WERI-Rb-1 (cell line): Measurements from ENCODE around the gene CERS5.
A peak's percentile ranks its signal among the peaks of the same experiment; 100 is the strongest.

ENCODE experiments used
- DNase-seq: peaks from one replicate; pipeline ENCODE4 v3.0.0-alpha.2; 2020
- H3K27ac ChIP-seq: fragments of 250-450 bp; sonication (Bioruptor Pico); 2 replicates; pipeline ENCODE4 v1.5.1; 2020; ENCODE audit warnings: mild to moderate bottlenecking, moderate library complexity
- H3K27me3 ChIP-seq: fragments of 250-450 bp; sonication (Bioruptor Pico); 2 replicates; pipeline ENCODE4 v1.5.1; 2021; ENCODE audit warnings: mild to moderate bottlenecking, low read depth, moderate library complexity; ENCODE audit not compliant: insufficient read depth, severe bottlenecking
- H3K36me3 ChIP-seq: fragments of 250-450 bp; sonication (Bioruptor Pico); 2 replicates; pipeline ENCODE4 v1.5.1; 2020; ENCODE audit warnings: mild to moderate bottlenecking, moderate library complexity
- H3K4me3 ChIP-seq: 2 replicates; pipeline ENCODE4 v1.5.1; 2011; ENCODE audit warnings: low read depth, mild to moderate bottlenecking, control low read depth, low read length
- H3K9me3 ChIP-seq: fragments of 250-450 bp; sonication (Bioruptor Pico); 2 replicates; pipeline ENCODE4 v1.5.1; 2021; ENCODE audit warnings: mild to moderate bottlenecking, moderate library complexity; ENCODE audit not compliant: severe bottlenecking
- TF ChIP-seq, protein P1 (sequence below): IDR thresholded peaks from 2 replicates; pipeline ENCODE4 v1.5.1; 2011; ENCODE audit warnings: low read depth, mild to moderate bottlenecking, control low read depth, inconsistent platforms, low read length

Gene CERS5

GRCh38 chr12:50167049-50167828, at the start of gene CERS5:
CERS5 (minus strand) TSS chr12:50167369; CDS start chr12:50167297, 72 bp downstream.
- Histone ChIP-seq H3K36me3 (0 out of 2 replicates have a peak, but pooled peaks cover 3% of the 10 kb centered on the region), H3K9me3 (no peaks in the 10 kb centered on the region), H3K4me3 (peak within 1 kb of the TSS; percentile 79), H3K27ac (peak within 1 kb of the TSS; percentile 82), H3K27me3 (no peaks in the 10 kb centered on the region)
- DNase-seq = peak; percentile 98
- TF ChIP-seq, protein P1, sequence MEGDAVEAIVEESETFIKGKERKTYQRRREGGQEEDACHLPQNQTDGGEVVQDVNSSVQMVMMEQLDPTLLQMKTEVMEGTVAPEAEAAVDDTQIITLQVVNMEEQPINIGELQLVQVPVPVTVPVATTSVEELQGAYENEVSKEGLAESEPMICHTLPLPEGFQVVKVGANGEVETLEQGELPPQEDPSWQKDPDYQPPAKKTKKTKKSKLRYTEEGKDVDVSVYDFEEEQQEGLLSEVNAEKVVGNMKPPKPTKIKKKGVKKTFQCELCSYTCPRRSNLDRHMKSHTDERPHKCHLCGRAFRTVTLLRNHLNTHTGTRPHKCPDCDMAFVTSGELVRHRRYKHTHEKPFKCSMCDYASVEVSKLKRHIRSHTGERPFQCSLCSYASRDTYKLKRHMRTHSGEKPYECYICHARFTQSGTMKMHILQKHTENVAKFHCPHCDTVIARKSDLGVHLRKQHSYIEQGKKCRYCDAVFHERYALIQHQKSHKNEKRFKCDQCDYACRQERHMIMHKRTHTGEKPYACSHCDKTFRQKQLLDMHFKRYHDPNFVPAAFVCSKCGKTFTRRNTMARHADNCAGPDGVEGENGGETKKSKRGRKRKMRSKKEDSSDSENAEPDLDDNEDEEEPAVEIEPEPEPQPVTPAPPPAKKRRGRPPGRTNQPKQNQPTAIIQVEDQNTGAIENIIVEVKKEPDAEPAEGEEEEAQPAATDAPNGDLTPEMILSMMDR = no peak

DNA sequence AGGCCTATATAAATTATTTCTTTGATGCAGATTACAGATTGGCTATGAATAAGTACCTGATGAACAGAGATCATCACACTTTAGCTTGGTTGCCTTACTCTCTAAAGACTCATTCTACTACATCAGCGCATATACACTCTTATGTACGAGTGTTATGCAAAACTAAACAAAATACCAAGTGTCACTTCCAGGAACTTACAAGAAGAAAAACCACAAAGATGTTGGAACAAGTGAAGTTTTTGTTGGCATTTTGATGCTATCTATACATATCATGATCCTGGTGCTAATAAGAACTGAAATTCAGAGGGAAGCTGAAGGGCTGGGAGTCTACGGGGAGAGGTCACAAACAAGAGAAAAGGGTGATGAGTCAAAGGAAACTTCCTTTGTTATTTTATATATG, 47.9 kb upstream of the CERS5 start:
- TF ChIP-seq, protein P1 = no peak
- H3K4me3 ChIP-seq = no peak overlapping the region
- no peaks in the 10 kb centered on the region for H3K27me3 ChIP-seq
- peaks cover 24% of the 10 kb centered on the region for H3K36me3 ChIP-seq
- H3K9me3 ChIP-seq = no peaks in the 10 kb centered on the region
- DNase-seq = no peak
- H3K27ac ChIP-seq = no peak overlapping the region

DNA sequence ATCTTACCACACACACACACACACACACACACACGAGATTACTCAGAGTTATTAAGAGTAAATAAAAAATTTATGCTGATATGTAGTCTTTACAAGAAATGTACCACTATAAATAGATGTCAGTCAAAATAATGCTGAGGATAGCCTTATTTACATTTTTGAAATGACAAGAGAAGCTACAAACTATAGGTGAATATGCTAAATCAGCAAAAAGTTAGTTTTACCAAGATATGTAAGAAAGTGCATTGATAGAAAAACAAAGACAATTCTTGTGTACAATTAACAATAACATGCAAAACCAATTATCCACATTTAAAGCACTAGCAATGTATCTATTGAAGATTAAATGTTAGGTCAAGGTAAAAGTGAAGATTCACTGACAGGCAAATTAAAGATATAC, 46.8 kb upstream of the CERS5 start:
- Histone ChIP-seq H3K4me3 (no peak overlapping the region), H3K27me3 (no peaks in the 10 kb centered on the region), H3K36me3 (peaks cover 16% of the 10 kb centered on the region; the same call in 1 of the 2 replicates), H3K9me3 (no peaks in the 10 kb centered on the region), H3K27ac (no peak overlapping the region)
- DNase-seq = no peak
- TF ChIP-seq, protein P1 = no peak

- Histone ChIP-seq H3K27ac (no peak overlapping the region), H3K36me3 (peaks cover 14% of the 10 kb centered on the region; the same call in 1 of the 2 replicates)
Observed at GRCh38 chr12:50213439-50213838, 46.3 kb upstream of the CERS5 start.

DNA sequence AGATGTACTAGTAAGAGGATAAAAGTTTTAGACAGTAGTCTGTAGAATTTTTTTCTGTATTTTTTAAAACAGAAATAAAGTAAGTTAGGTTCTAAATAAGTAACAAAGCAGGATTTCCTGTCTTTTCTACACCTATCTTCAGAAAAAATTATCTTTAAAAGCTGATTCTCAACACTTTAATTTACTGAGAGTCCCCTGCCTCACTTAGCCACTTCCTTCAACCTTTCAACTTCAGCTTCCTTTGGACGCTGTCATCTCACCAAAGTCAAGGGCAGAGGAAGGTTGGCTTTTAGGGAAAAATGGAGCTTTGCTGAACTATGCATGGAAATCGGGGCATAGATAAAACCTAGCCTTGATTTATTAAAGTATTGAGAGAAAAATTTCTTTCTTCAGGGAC, 44.9 kb upstream of the CERS5 start:
- peaks cover 9% of the 10 kb centered on the region; the same call in 1 of the 2 replicates for H3K36me3 ChIP-seq
- H3K9me3 ChIP-seq = no peaks in the 10 kb centered on the region
- no peak overlapping the region for H3K4me3 ChIP-seq
- DNase-seq = no peak
- TF ChIP-seq, protein P1 = no peak
- no peaks in the 10 kb centered on the region for H3K27me3 ChIP-seq
- H3K27ac ChIP-seq = no peak overlapping the region

More at GRCh38 chr12:50213439-50213838, 46.3 kb upstream of the CERS5 start:
- H3K4me3 ChIP-seq = no peak overlapping the region
- TF ChIP-seq, protein P1 = no peak
- no peak for DNase-seq
- no peaks in the 10 kb centered on the region for H3K9me3 ChIP-seq
- no peaks in the 10 kb centered on the region for H3K27me3 ChIP-seq
